ENCODE data around the gene UBE2L3.

The UBE2L3 gene

GRCh38 chr22:21661991-21662390 is 94.5 kb downstream of the UBE2L3 start:
- Histone ChIP-seq H3K27me3 (ENCODE audit: insufficient read depth, low read length, poor library complexity) (no peaks in the 10 kb centered on the region), H3K36me3 (ENCODE audit: insufficient read depth, low read length) (peaks cover 4% of the 10 kb centered on the region; the same call in 1 of the 2 replicates), H2AFZ (ENCODE audit: low read depth, low read length) (no peak overlapping the region), H3K4me1 (ENCODE audit: insufficient read depth, low read length) (peaks cover 30% of the 10 kb centered on the region), H3K4me3 (ENCODE audit: low read depth in 1 of 2, low read length in 2 of 2) (no peak overlapping the region), H3K9me3 (ENCODE audit: insufficient read depth, low read length, severe bottlenecking) (no peaks in the 10 kb centered on the region), H3K79me2 (ENCODE audit: insufficient read depth, low read length) (peaks cover 21% of the 10 kb centered on the region), H4K20me1 (ENCODE audit: insufficient read depth, low read length) (no peaks in the 10 kb centered on the region), H3K27ac (ENCODE audit: low read length) (no peak overlapping the region), H3K4me2 (ENCODE audit: insufficient read depth, low read length) (no peak overlapping the region), H3K9ac (ENCODE audit: low read depth, low read length) (no peak overlapping the region)
- TF ChIP-seq EZH2 (IDR thresholded peaks at IDR 0.05; ENCODE audit: borderline replicate concordance, low read depth, low read length, severe bottlenecking) = no peak
- TF ChIP-seq, protein P1, sequence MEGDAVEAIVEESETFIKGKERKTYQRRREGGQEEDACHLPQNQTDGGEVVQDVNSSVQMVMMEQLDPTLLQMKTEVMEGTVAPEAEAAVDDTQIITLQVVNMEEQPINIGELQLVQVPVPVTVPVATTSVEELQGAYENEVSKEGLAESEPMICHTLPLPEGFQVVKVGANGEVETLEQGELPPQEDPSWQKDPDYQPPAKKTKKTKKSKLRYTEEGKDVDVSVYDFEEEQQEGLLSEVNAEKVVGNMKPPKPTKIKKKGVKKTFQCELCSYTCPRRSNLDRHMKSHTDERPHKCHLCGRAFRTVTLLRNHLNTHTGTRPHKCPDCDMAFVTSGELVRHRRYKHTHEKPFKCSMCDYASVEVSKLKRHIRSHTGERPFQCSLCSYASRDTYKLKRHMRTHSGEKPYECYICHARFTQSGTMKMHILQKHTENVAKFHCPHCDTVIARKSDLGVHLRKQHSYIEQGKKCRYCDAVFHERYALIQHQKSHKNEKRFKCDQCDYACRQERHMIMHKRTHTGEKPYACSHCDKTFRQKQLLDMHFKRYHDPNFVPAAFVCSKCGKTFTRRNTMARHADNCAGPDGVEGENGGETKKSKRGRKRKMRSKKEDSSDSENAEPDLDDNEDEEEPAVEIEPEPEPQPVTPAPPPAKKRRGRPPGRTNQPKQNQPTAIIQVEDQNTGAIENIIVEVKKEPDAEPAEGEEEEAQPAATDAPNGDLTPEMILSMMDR (IDR thresholded peaks at IDR 0.05; ENCODE audit: borderline replicate concordance, extremely low read depth, low read length, poor library complexity, severe bottlenecking) = no peak
- DNase-seq (no peak), ATAC-seq (ENCODE audit: insufficient read depth, low read depth) (no peak)

DNA sequence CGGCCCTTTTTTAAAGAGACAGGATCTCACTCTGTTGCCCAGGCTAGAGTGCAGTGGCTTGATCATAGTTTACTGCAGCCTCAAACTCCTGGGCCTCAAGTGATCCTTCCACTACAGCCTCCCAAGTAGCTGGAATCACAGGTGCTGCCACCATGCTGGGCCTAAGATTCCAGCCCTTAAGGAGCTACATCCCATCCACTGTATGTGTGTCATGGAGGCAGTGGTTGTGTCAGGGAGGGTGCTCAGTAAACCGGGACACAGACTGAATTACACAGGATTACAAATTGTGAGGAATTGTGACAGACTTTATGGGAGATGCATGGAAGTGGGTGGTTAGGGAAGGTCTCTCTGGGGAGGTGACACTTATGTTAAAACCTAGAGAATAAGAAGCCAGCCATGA is 96.2 kb downstream of the UBE2L3 start:
- Histone ChIP-seq H3K4me2 (ENCODE audit: insufficient read depth, low read length) (no peak overlapping the region), H3K9me3 (ENCODE audit: insufficient read depth, low read length, severe bottlenecking) (no peaks in the 10 kb centered on the region), H4K20me1 (ENCODE audit: insufficient read depth, low read length) (no peaks in the 10 kb centered on the region), H3K79me2 (ENCODE audit: insufficient read depth, low read length) (peaks cover 29% of the 10 kb centered on the region), H3K4me1 (ENCODE audit: insufficient read depth, low read length) (peaks cover 25% of the 10 kb centered on the region), H3K9ac (ENCODE audit: low read depth, low read length) (no peak overlapping the region), H3K36me3 (ENCODE audit: insufficient read depth, low read length) (peaks cover 4% of the 10 kb centered on the region), H3K27ac (ENCODE audit: low read length) (no peak overlapping the region), H2AFZ (ENCODE audit: low read depth, low read length) (no peak overlapping the region), H3K4me3 (ENCODE audit: low read depth in 1 of 2, low read length in 2 of 2) (no peak overlapping the region), H3K27me3 (ENCODE audit: insufficient read depth, low read length, poor library complexity) (no peaks in the 10 kb centered on the region)
- DNase-seq (no peak), ATAC-seq (ENCODE audit: insufficient read depth, low read depth) (no peak)
- TF ChIP-seq EZH2 (IDR thresholded peaks at IDR 0.05; ENCODE audit: borderline replicate concordance, low read depth, low read length, severe bottlenecking) = no peak
- TF ChIP-seq, protein P1 (IDR thresholded peaks at IDR 0.05; ENCODE audit: borderline replicate concordance, extremely low read depth, low read length, poor library complexity, severe bottlenecking) = no peak

- TF ChIP-seq EZH2 (IDR thresholded peaks at IDR 0.05; ENCODE audit: borderline replicate concordance, low read depth, low read length, severe bottlenecking) = no peak
- TF ChIP-seq, protein P1 (IDR thresholded peaks at IDR 0.05; ENCODE audit: borderline replicate concordance, extremely low read depth, low read length, poor library complexity, severe bottlenecking) = no peak
- Histone ChIP-seq H2AFZ (ENCODE audit: low read depth, low read length) (peak overlapping the region; percentile 95), H3K9ac (ENCODE audit: low read depth, low read length) (peak overlapping the region; percentile 77), H3K4me3 (ENCODE audit: low read depth in 1 of 2, low read length in 2 of 2) (peak overlapping the region; percentile 84 to 99; a peak in 3 of 4 replicates), H3K27ac (ENCODE audit: low read length) (peak overlapping the region; percentile 82), H3K9me3 (ENCODE audit: insufficient read depth, low read length, severe bottlenecking) (no peaks in the 10 kb centered on the region), H3K36me3 (ENCODE audit: insufficient read depth, low read length) (peaks cover 9% of the 10 kb centered on the region), H3K79me2 (ENCODE audit: insufficient read depth, low read length) (peaks cover 39% of the 10 kb centered on the region), H4K20me1 (ENCODE audit: insufficient read depth, low read length) (no peaks in the 10 kb centered on the region), H3K4me2 (ENCODE audit: insufficient read depth, low read length) (peak overlapping the region; percentile 72), H3K4me1 (ENCODE audit: insufficient read depth, low read length) (peaks cover 25% of the 10 kb centered on the region), H3K27me3 (ENCODE audit: insufficient read depth, low read length, poor library complexity) (no peaks in the 10 kb centered on the region)
- ATAC-seq (ENCODE audit: insufficient read depth, low read depth) = 0 out of 3 replicates have a peak, but pooled peaks have one; percentile 2
- DNase-seq = no peak
Observed at GRCh38 chr22:21665047-21665851, 97.7 kb downstream of the UBE2L3 start.
